CD4-positive, alpha-beta memory T cell (primary cell): ENCODE data around the gene TNFRSF19. TPM values are rescaled to one million over a fixed set of nuclear protein-coding genes. Genes with fewer than 3 reads are reported as not detected.

Source experiments
- CTCF ChIA-PET: fragments of 350-600 bp; sonication (Branson Sonifier 250); formaldehyde crosslinking; loops from one replicate; lab custom pipeline; 2021; ENCODE audit warnings: inconsistent platforms; ENCODE audit not compliant: partially characterized antibody; lab: Charles Lee
- POLR2A ChIA-PET: fragments of 350-600 bp; sonication (Branson Sonifier 250); formaldehyde crosslinking; loops from one replicate; lab custom pipeline; 2021; ENCODE audit not compliant: partially characterized antibody; lab: Charles Lee
- DNase-seq, 5 donors: peaks; one replicate each; pipeline versions ENCODE4 v3.0.0 to v3.0.0-alpha.2; 2020 to 2022; ENCODE audit warnings: mixed read lengths in 1 of 5
- H3K27ac ChIP-seq: one replicate; pipeline ENCODE4 v1.7.0; 2013; ENCODE audit warnings: low read depth, low read length
- H3K27me3 ChIP-seq: 2 replicates; pipeline ENCODE4 v1.7.0; 2013; ENCODE audit warnings: mild to moderate bottlenecking, low read length, moderate library complexity; ENCODE audit not compliant: insufficient read depth
- H3K36me3 ChIP-seq: 2 replicates; pipeline ENCODE4 v1.7.0; 2013; ENCODE audit warnings: mild to moderate bottlenecking, low read length, moderate library complexity; ENCODE audit not compliant: insufficient read depth
- H3K4me1 ChIP-seq: 2 replicates; pipeline ENCODE4 v1.7.0; 2013; ENCODE audit warnings: mild to moderate bottlenecking, low read length, moderate library complexity; ENCODE audit not compliant: insufficient read depth
- H3K4me3 ChIP-seq, 2 donors: one replicate each; pipeline ENCODE4 v1.7.0; 2013; ENCODE audit warnings: low read length in 2 of 2, mild to moderate bottlenecking in 1 of 2
- H3K9me3 ChIP-seq, 2 donors: one replicate each; pipeline ENCODE4 v1.7.0; 2013; ENCODE audit warnings: low read length in 2 of 2, control low read depth in 1 of 2; ENCODE audit not compliant: control insufficient read depth in 1 of 2
- H3K27ac Mint-ChIP-seq, 7 donors: one replicate each; pipeline ENCODE4 v1.8.0; 2020 to 2021; ENCODE audit warnings: mixed read lengths in 7 of 7, mild to moderate bottlenecking in 6 of 7, inconsistent platforms in 3 of 7, moderate library complexity in 3 of 7
- H3K27me3 Mint-ChIP-seq, 2 donors: one replicate each; pipeline ENCODE4 v1.8.0; 2020 to 2021; ENCODE audit warnings: mixed read lengths in 2 of 2
- H3K36me3 Mint-ChIP-seq, 2 donors: one replicate each; pipeline ENCODE4 v1.8.0; 2020 to 2021; ENCODE audit warnings: mixed read lengths in 2 of 2, inconsistent platforms in 1 of 2, mild to moderate bottlenecking in 1 of 2
- H3K4me1 Mint-ChIP-seq, 4 donors: one replicate each; pipeline ENCODE4 v1.8.0; 2020 to 2021; ENCODE audit warnings: mixed read lengths in 4 of 4, mild to moderate bottlenecking in 1 of 4
- H3K4me3 Mint-ChIP-seq, 8 donors: one replicate each; pipeline ENCODE4 v1.8.0; 2020 to 2021; ENCODE audit warnings: mixed read lengths in 8 of 8, mild to moderate bottlenecking in 7 of 8, moderate library complexity in 6 of 8, inconsistent platforms in 3 of 8
- H3K9me3 Mint-ChIP-seq, 8 donors: one replicate each; pipeline ENCODE4 v1.8.0; 2020 to 2021; ENCODE audit warnings: mixed read lengths in 8 of 8, mild to moderate bottlenecking in 5 of 8, inconsistent platforms in 3 of 8, moderate library complexity in 1 of 8
- intact Hi-C: fragments of 100-400 bp; cut with micrococcal nuclease; formaldehyde crosslinking; loops from one replicate; pipeline ENCODE4 v1.15.1; 2023
- polyA plus RNA-seq, 2 donors: library from polyadenylated mRNA; unstranded; fragments of 300-500 nt; fragmentation: Illumina TruSeq; gene quantifications; one replicate each; pipeline ENCODE4 v1.2.3, GENCODE V29; 2021
- total RNA-seq, 2 experiments: library from RNA; stranded (reverse); gene quantifications; one replicate each; pipeline ENCODE4 v1.2.3, GENCODE V29; 2021

The TNFRSF19 gene
- total and polyA plus RNA-seq, 4 experiments from 2014 or later = 0.27 TPM; not detected in 3

DNA sequence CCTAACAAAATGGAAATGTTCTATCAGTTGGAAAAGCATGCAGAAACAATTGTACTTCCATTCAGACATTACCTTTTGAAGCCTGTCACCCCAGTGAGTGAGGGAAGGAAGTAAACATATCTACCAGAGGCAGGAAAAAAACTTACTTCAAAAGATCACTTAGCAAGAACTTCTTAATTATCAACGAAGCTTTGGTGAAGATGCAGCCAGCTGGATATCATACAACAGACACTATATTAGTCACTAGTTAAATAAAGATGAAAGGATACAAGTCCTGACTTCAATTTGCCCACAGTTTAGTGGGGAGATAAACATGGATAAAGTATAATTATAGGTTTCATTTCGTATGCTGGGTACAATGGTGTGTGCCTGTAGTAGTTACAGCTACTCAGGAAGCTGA, 148.8 kb downstream of the TNFRSF19 start:
- H3K4me1 Mint-ChIP-seq = peaks cover 10 to 16% (median 13%) of the 10 kb centered on the region in 4 donors
- no peak for DNase-seq
- intact Hi-C loops = no loop called here
- no peaks in the 10 kb centered on the region for H3K27me3 ChIP-seq
- H3K27ac Mint-ChIP-seq = peak overlapping the region in 4 of 7 donors; percentile 31 to 79 (median 40)
- H3K36me3 Mint-ChIP-seq = peaks cover 0 to 2% of the 10 kb centered on the region in 2 donors
- H3K9me3 Mint-ChIP-seq = no peaks in the 10 kb centered on the region
- no peak overlapping the region for H3K27ac ChIP-seq
- POLR2A ChIA-PET = no interaction called here
- CTCF ChIA-PET = interaction anchor here (0.9 kb wide), 1 partner anchor 20 kb away, joined by 3 read pairs; no protein-coding TSS in a partner anchor
- H3K4me3 ChIP-seq = no peak overlapping the region
- H3K4me3 Mint-ChIP-seq = peak overlapping the region in 3 of 8 donors; percentile 17 to 54 (median 24)
- H3K27me3 Mint-ChIP-seq = peaks cover under 1 to 2% of the 10 kb centered on the region in 2 donors
- H3K4me1 ChIP-seq = no peaks in the 10 kb centered on the region
- H3K9me3 ChIP-seq = no peaks in the 10 kb centered on the region
- no peaks in the 10 kb centered on the region for H3K36me3 ChIP-seq

DNA sequence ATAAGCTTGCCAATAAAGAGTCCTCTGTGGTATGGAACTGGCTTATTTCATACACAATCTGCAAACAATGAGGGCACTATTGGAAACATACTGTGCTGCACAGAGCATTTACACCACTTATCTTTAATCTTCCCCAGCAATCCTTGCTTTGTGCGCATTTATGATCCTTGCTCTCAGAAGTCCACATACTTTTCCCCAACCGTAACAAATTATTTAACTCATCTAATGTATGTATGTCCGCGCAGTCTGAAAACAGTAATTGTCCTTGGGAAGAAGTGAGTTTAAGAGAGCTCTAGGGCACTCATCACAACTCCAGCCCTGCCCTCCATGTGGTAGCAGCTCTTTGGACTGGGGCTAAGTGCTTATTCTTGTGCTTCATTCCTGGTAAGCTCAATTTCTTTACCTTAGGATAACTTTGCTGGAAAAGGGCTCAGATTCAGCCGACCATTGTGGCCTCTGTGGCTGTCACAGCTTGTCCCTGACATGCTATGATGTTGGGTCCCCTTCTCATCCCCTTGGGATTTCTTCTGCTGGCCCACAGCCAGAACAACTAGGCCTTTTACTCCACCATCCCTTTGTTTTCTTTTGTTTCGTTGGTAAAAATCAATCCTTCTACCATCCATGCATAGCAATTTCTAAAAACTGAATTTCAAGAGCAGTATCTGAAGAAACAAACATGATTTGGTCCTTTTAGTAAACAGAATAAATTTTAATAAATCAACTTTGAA, 152.7 kb downstream of the TNFRSF19 start:
- POLR2A ChIA-PET = no interaction called here
- Histone ChIP-seq H3K27ac (no peak overlapping the region), H3K4me1 (no peaks in the 10 kb centered on the region), H3K4me3 (no peak overlapping the region), H3K27me3 (no peaks in the 10 kb centered on the region), H3K9me3 (no peaks in the 10 kb centered on the region), H3K36me3 (no peaks in the 10 kb centered on the region)
- Mint-ChIP-seq H3K9me3 (no peaks in the 10 kb centered on the region), H3K27ac (no peak overlapping the region), H3K36me3 (peaks cover 0 to 7% of the 10 kb centered on the region in 2 donors), H3K4me3 (no peak overlapping the region), H3K4me1 (peaks cover 8 to 11% (median 10%) of the 10 kb centered on the region in 4 donors), H3K27me3 (no peaks in the 10 kb centered on the region)
- DNase-seq = no peak
- CTCF ChIA-PET = no interaction called here
- intact Hi-C loops = no loop called here

DNA sequence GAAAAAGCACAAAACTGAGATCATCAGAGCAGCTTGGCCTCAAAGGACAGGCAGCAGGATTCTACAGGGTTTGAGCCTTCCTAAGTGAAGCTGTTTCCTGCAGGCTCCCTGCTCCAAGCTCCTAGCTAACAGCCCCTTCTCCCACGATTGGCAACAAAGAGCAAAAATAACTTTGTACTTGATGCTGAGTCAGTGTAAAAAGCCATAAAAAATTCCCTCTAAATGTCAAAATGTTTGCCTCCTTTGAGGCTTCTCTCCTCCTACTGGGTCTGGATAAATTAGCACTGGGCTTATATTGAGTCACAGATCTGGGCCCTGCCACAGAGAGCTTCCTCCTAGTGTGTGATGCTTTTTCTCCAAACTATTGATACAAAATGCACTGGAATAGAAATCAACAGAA, 153.3 kb downstream of the TNFRSF19 start:
- H3K4me1 ChIP-seq = no peaks in the 10 kb centered on the region
- CTCF ChIA-PET = no interaction called here
- no peaks in the 10 kb centered on the region for H3K9me3 ChIP-seq
- Mint-ChIP-seq H3K9me3 (no peaks in the 10 kb centered on the region), H3K27ac (no peak overlapping the region), H3K36me3 (peaks cover 0 to 8% of the 10 kb centered on the region in 2 donors), H3K4me1 (peaks cover 8 to 11% (median 10%) of the 10 kb centered on the region in 4 donors), H3K27me3 (no peaks in the 10 kb centered on the region), H3K4me3 (no peak overlapping the region)
- H3K4me3 ChIP-seq = no peak overlapping the region
- H3K27ac ChIP-seq = no peak overlapping the region
- intact Hi-C loops = no loop called here
- no peak for DNase-seq
- POLR2A ChIA-PET = no interaction called here
- no peaks in the 10 kb centered on the region for H3K27me3 ChIP-seq
- no peaks in the 10 kb centered on the region for H3K36me3 ChIP-seq

DNA sequence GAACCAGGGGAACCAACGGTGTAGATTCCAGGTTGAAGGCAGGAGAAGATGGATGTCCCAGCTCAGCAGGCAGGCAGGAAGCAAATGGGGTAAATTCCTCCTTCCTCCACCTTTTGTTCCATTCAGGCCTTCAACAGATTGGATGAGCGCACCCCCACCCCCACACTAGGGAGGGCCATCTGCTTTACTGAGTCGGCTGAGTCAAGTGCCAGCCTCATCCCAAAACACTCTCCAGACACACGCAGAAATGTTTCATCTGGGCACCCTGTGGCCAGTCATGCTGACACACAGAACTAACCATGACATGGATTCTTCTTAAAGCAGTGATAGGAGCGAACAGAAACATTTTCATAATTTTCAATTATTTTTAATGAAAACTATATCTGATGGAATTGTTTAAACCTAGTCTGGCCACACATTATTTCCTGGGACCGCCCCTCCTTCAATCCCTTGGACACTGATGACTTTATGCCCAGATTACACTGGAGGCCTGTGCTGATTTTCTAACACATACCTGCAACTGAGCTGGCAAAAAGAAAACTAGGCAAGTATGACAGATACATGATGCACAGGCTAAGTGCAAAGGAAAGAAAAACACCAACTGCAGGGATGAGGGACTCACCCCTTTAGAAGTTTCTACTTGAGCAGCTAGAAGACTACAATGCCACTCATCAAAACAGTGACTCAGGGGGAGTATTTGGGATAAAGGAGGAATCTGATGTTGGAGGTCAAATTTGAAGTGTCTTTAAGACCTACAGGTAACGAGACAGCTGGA, 154.2 kb downstream of the TNFRSF19 start:
- Mint-ChIP-seq H3K36me3 (peaks cover 8 to 16% of the 10 kb centered on the region in 2 donors), H3K9me3 (no peaks in the 10 kb centered on the region), H3K27ac (peak overlapping the region in 1 of 7 donors; percentile 29), H3K4me1 (peaks cover under 1 to 3% (median 2%) of the 10 kb centered on the region in 4 donors), H3K27me3 (no peaks in the 10 kb centered on the region), H3K4me3 (no peak overlapping the region)
- intact Hi-C loops = no loop called here
- POLR2A ChIA-PET = no interaction called here
- H3K4me3 ChIP-seq = no peak overlapping the region
- no peak overlapping the region for H3K27ac ChIP-seq
- no peaks in the 10 kb centered on the region for H3K27me3 ChIP-seq
- DNase-seq = no peak
- no peaks in the 10 kb centered on the region for H3K9me3 ChIP-seq
- CTCF ChIA-PET = interaction anchor here (1.1 to 1.3 kb wide), 2 partner anchors 27 to 149 kb away, joined by 3 read pairs; no protein-coding TSS in a partner anchor
- H3K4me1 ChIP-seq = no peaks in the 10 kb centered on the region
- no peaks in the 10 kb centered on the region for H3K36me3 ChIP-seq

Other genes with a start within 250 kb of the TNFRSF19 start
- 10 to 100 TPM; 31.5 to 32.8 TPM for gene SACS, start 136.7 kb upstream of the TNFRSF19 start, total RNA-seq
- 1 to 10 TPM; 5.2 TPM for gene SACS, start 136.7 kb upstream of the TNFRSF19 start, polyA plus RNA-seq